HG02973 (cell line): ENCODE data around the gene NIPBL.
"Not testable (repeated sequence)": the region's sequence is repeated elsewhere in the genome, so short reads cannot be mapped to it uniquely, and the experiment has no call there.

Source experiments
- ATAC-seq: cut with Tn5 transposase; IDR thresholded peaks from one replicate; pipeline ENCODE4 v1.9.1; 2021; ENCODE audit warnings: moderate library complexity; ENCODE audit not compliant: unreplicated experiment

The NIPBL gene

GRCh38 chr5:36944607-36945225 is 68.1 kb downstream of the NIPBL start:
- ATAC-seq, result no peak

GRCh38 chr5:36945687-36946086 is 69.1 kb downstream of the NIPBL start:
- ATAC-seq, result no peak

- no peak for ATAC-seq
Observed at GRCh38 chr5:36946101-36946500, 69.5 kb downstream of the NIPBL start.

- ATAC-seq, result no peak
Observed at GRCh38 chr5:36948041-36948440, 71.5 kb downstream of the NIPBL start.

- no peak for ATAC-seq
Observed at GRCh38 chr5:36948650-36949049, 72.1 kb downstream of the NIPBL start.

GRCh38 chr5:36949593-36949992 is 73.0 kb downstream of the NIPBL start:
- no peak for ATAC-seq

GRCh38 chr5:36950586-36951457 is 74.3 kb downstream of the NIPBL start:
- ATAC-seq, result no peak

GRCh38 chr5:36953043-36953442 is 76.5 kb downstream of the NIPBL start:
- no peak for ATAC-seq

GRCh38 chr5:36957953-36958537 is 81.5 kb downstream of the NIPBL start:
- no peak for ATAC-seq

GRCh38 chr5:36958612-36959011 is 82.0 kb downstream of the NIPBL start:
- no peak for ATAC-seq

GRCh38 chr5:36965179-36965578 is 88.6 kb downstream of the NIPBL start:
- no peak for ATAC-seq

GRCh38 chr5:36969700-36970395 is 93.3 kb downstream of the NIPBL start:
- ATAC-seq, result no peak

- no peak for ATAC-seq
Observed at GRCh38 chr5:36978196-36978595, 101.6 kb downstream of the NIPBL start.

- no peak for ATAC-seq
Observed at GRCh38 chr5:36982146-36982545, 105.6 kb downstream of the NIPBL start.

- ATAC-seq, result no peak
Observed at GRCh38 chr5:36985387-36985786, 108.8 kb downstream of the NIPBL start.

- no peak for ATAC-seq
Observed at GRCh38 chr5:36988396-36988795, 111.8 kb downstream of the NIPBL start.

- no peak for ATAC-seq
Observed at GRCh38 chr5:36998578-36998977, 122.0 kb downstream of the NIPBL start.

GRCh38 chr5:37002176-37002751 is 125.7 kb downstream of the NIPBL start:
- no peak for ATAC-seq

- ATAC-seq, result no peak
Observed at GRCh38 chr5:37005252-37005651, 128.7 kb downstream of the NIPBL start.

GRCh38 chr5:37005946-37006540 is 129.5 kb downstream of the NIPBL start:
- ATAC-seq, result no peak

GRCh38 chr5:37013181-37013580 is 136.6 kb downstream of the NIPBL start:
- ATAC-seq, result not testable (repeated sequence)
